ENCODE measurements around the gene KIF21B.

KIF21B gene

GRCh38 chr1:200929530-200930278, 93.8 kb downstream of the KIF21B start:
- WGBS, 2 experiments: 90 to 93% methylated on average over 4 of the region's 4 CpGs
- Histone ChIP-seq H3K4me1 (ENCODE audit: control insufficient read depth, insufficient read depth, low read length) (no peaks in the 10 kb centered on the region), H3K27ac (ENCODE audit: insufficient read depth, low read depth, low read length, poor library complexity, severe bottlenecking) (no peak overlapping the region), H3K4me3 (ENCODE audit: insufficient read depth, low read depth, low read length) (no peak overlapping the region), H3K36me3 (ENCODE audit: control insufficient read depth, insufficient read depth, low read length) (no peaks in the 10 kb centered on the region), H3K27me3 (ENCODE audit: control insufficient read depth, insufficient read depth, low read length, poor library complexity, severe bottlenecking) (no peaks in the 10 kb centered on the region), H3K9me3 (ENCODE audit: control insufficient read depth, low read length) (no peaks in the 10 kb centered on the region)

GRCh38 chr1:200925831-200926230, 97.7 kb downstream of the KIF21B start:
- H3K4me1 ChIP-seq (ENCODE audit: control insufficient read depth, insufficient read depth, low read length): peaks cover 6% of the 10 kb centered on the region
- 93 to 100% methylated on average over 3 of the region's 4 CpGs for WGBS, 2 experiments
- H3K4me3 ChIP-seq (ENCODE audit: insufficient read depth, low read depth, low read length): no peak overlapping the region
- H3K27ac ChIP-seq (ENCODE audit: insufficient read depth, low read depth, low read length, poor library complexity, severe bottlenecking): no peak overlapping the region
- no peaks in the 10 kb centered on the region for H3K9me3 ChIP-seq (ENCODE audit: control insufficient read depth, low read length)
- no peaks in the 10 kb centered on the region for H3K27me3 ChIP-seq (ENCODE audit: control insufficient read depth, insufficient read depth, low read length, poor library complexity, severe bottlenecking)
- no peaks in the 10 kb centered on the region for H3K36me3 ChIP-seq (ENCODE audit: control insufficient read depth, insufficient read depth, low read length)

- Histone ChIP-seq H3K27ac (ENCODE audit: insufficient read depth, low read depth, low read length, poor library complexity, severe bottlenecking) (no peak overlapping the region), H3K36me3 (ENCODE audit: control insufficient read depth, insufficient read depth, low read length) (no peaks in the 10 kb centered on the region), H3K9me3 (ENCODE audit: control insufficient read depth, low read length) (no peaks in the 10 kb centered on the region), H3K4me3 (ENCODE audit: insufficient read depth, low read depth, low read length) (no peak overlapping the region), H3K27me3 (ENCODE audit: control insufficient read depth, insufficient read depth, low read length, poor library complexity, severe bottlenecking) (no peaks in the 10 kb centered on the region), H3K4me1 (ENCODE audit: control insufficient read depth, insufficient read depth, low read length) (peaks cover 6% of the 10 kb centered on the region)
- 100% methylated on average over 1 of the region's 1 CpG; no CpG with 5 or more reads in 1 of the 2 experiments for WGBS, 2 experiments
These were observed 99.9 kb downstream of the KIF21B start for GRCh38 chr1:200923601-200924000.

- H3K4me3 ChIP-seq (ENCODE audit: insufficient read depth, low read depth, low read length): no peak overlapping the region
- H3K27me3 ChIP-seq (ENCODE audit: control insufficient read depth, insufficient read depth, low read length, poor library complexity, severe bottlenecking): no peaks in the 10 kb centered on the region
- no peak overlapping the region for H3K27ac ChIP-seq (ENCODE audit: insufficient read depth, low read depth, low read length, poor library complexity, severe bottlenecking)
- WGBS, 2 experiments: 91 to 95% methylated on average over 2 of the region's 2 CpGs
- no peaks in the 10 kb centered on the region for H3K36me3 ChIP-seq (ENCODE audit: control insufficient read depth, insufficient read depth, low read length)
- H3K9me3 ChIP-seq (ENCODE audit: control insufficient read depth, low read length): no peaks in the 10 kb centered on the region
- H3K4me1 ChIP-seq (ENCODE audit: control insufficient read depth, insufficient read depth, low read length): peaks cover 6% of the 10 kb centered on the region
These were observed 101.1 kb downstream of the KIF21B start for GRCh38 chr1:200922406-200922805.

GRCh38 chr1:200921571-200922110, 101.9 kb downstream of the KIF21B start:
- 64 to 69% methylated on average over 9 of the region's 9 CpGs for WGBS, 2 experiments
- no peak overlapping the region for H3K4me3 ChIP-seq (ENCODE audit: insufficient read depth, low read depth, low read length)

More at GRCh38 chr1:200921571-200922110, 101.9 kb downstream of the KIF21B start:
- H3K27me3 ChIP-seq (ENCODE audit: control insufficient read depth, insufficient read depth, low read length, poor library complexity, severe bottlenecking): no peaks in the 10 kb centered on the region
- no peaks in the 10 kb centered on the region for H3K9me3 ChIP-seq (ENCODE audit: control insufficient read depth, low read length)
- H3K4me1 ChIP-seq (ENCODE audit: control insufficient read depth, insufficient read depth, low read length): peaks cover 6% of the 10 kb centered on the region
- no peaks in the 10 kb centered on the region for H3K36me3 ChIP-seq (ENCODE audit: control insufficient read depth, insufficient read depth, low read length)
- H3K27ac ChIP-seq (ENCODE audit: insufficient read depth, low read depth, low read length, poor library complexity, severe bottlenecking): no peak overlapping the region

All from ectodermal cell (in vitro differentiated cells).